ENCODE data around the gene VASH1. TPM values are rescaled to one million over a fixed set of nuclear protein-coding genes. Genes with fewer than 3 reads are reported as not detected.

Gene VASH1
- total and polyA plus RNA-seq, 2 donors (not counting 3 experiments of a cell fraction or from before 2014, with no cell fraction given), result 39.8 to 168 TPM

- Histone ChIP-seq H3K4me2 (ENCODE audit: insufficient read depth, low read length) (peak overlapping the region; percentile 40), H3K36me3 (ENCODE audit: control insufficient read depth in 2 of 2, extremely low read depth in 1 of 2, insufficient read depth in 2 of 2, low read length in 2 of 2) (no peaks in the 10 kb centered on the region), H3K9me3 (replicated peaks; ENCODE audit: control insufficient read depth, insufficient read depth, low read length) (no peaks in the 10 kb centered on the region), H3K4me1 (ENCODE audit: control insufficient read depth, extremely low read depth, insufficient read depth, low read length) (peaks cover 36% of the 10 kb centered on the region), H3K27me3 (ENCODE audit: control insufficient read depth in 2 of 2, insufficient read depth in 2 of 2, low read length in 2 of 2) (no peaks in the 10 kb centered on the region), H4K20me1 (replicated peaks; ENCODE audit: control insufficient read depth, extremely low read depth, insufficient read depth, low read length) (no peaks in the 10 kb centered on the region), H2AFZ (ENCODE audit: low read depth, low read length) (peak overlapping the region; percentile 13), H3K27ac (ENCODE audit: insufficient read depth, low read depth, low read length) (peak overlapping the region; percentile 26), H3K9me1 (replicated peaks; ENCODE audit: control insufficient read depth, extremely low read depth, insufficient read depth, low read length) (no peaks in the 10 kb centered on the region), H3K79me2 (ENCODE audit: control insufficient read depth, insufficient read depth, low read length) (no peaks in the 10 kb centered on the region), H3K9ac (replicated peaks; ENCODE audit: extremely low read depth, insufficient read depth, low read length) (no peak overlapping the region), H3K4me3 (replicated peaks in 1 of 3; ENCODE audit: insufficient read depth in 1 of 3, low read depth in 1 of 3, low read length in 3 of 3) (no peak overlapping the region)
- dilution Hi-C loops (cut with MboI; ENCODE audit: extremely low pct_ligation_motif_present, low sequenced_read_pairs), result no loop called here
- no TSS peak for BruUV-seq (replicated peaks)
- POLR2A ChIA-PET, result interaction anchor here (1.2 kb wide), 1 partner anchor 53 kb away, joined by 3 read pairs; no protein-coding TSS in a partner anchor
- FAIRE-seq (no peak), DNase-seq (ENCODE audit: low read depth, low spot score) (no peak)
- TF ChIP-seq FOS (IDR thresholded peaks at IDR 0.05; ENCODE audit: borderline replicate concordance, insufficient read depth, low read length), result no peak
- no peak for TF ChIP-seq EZH2 (IDR thresholded peaks at IDR 0.05; ENCODE audit: borderline replicate concordance, low read depth, low read length, severe bottlenecking)
- no peak for TF ChIP-seq MYC (IDR thresholded peaks at IDR 0.05; ENCODE audit: low read depth, low read length)
- TF ChIP-seq, protein P1, sequence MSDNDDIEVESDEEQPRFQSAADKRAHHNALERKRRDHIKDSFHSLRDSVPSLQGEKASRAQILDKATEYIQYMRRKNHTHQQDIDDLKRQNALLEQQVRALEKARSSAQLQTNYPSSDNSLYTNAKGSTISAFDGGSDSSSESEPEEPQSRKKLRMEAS (IDR thresholded peaks at IDR 0.05; ENCODE audit: insufficient read depth, insufficient read length), result no peak
- no peak for TF ChIP-seq POLR2AphosphoS5 (IDR thresholded peaks at IDR 0.05; ENCODE audit: insufficient read depth, low read depth, low read length)
- no peak for TF ChIP-seq GATA2 (IDR thresholded peaks at IDR 0.05; ENCODE audit: insufficient read depth, insufficient read length, low read depth, low read length)
- TF ChIP-seq JUN (IDR thresholded peaks at IDR 0.05; ENCODE audit: borderline replicate concordance, insufficient read depth, insufficient read length, low read depth), result no peak
- TF ChIP-seq CTCF (IDR thresholded peaks at IDR 0.05; ENCODE audit: extremely low read depth in 1 of 2, insufficient read depth in 1 of 2, low read depth in 1 of 2, low read length in 2 of 2), result no peak
- CTCF ChIA-PET, result interaction anchor here (0.7 to 15.6 kb wide), 5 partner anchors 9 to 135 kb away, joined by 3 to 557 read pairs (median 3); no protein-coding TSS in a partner anchor
- intact Hi-C loops (cut with micrococcal nuclease), result loop anchor here (1.0 to 10.0 kb wide), 6 partner anchors 9 to 375 kb away; partner anchors contain the start of genes CIPC and VASH1
These were observed 41.6 kb upstream of the VASH1 start for GRCh38 chr14:76719666-76720065.
